H7 (cell line): ENCODE measurements around the gene LIMS2. TPM values are rescaled to one million over a fixed set of nuclear protein-coding genes. Genes with fewer than 3 reads are reported as not detected.

Experiments
- DNase-seq: peaks from one replicate; pipeline ENCODE4 v3.0.0; 2012
- H3K27me3 ChIP-seq: 2 replicates; pipeline ENCODE4 v1.6.0; 2011; ENCODE audit warnings: mild to moderate bottlenecking, low read length; ENCODE audit not compliant: control insufficient read depth, insufficient read depth
- H3K36me3 ChIP-seq: replicated peaks from 2 replicates; pipeline ENCODE4 v1.5.1; 2011; ENCODE audit warnings: low read length; ENCODE audit not compliant: control insufficient read depth, insufficient read depth
- H3K4me3 ChIP-seq: 2 replicates; pipeline ENCODE4 v1.5.1; 2011; ENCODE audit warnings: low read depth, mild to moderate bottlenecking, control low read depth, low read length, moderate library complexity; ENCODE audit not compliant: insufficient read depth
- total RNA-seq: library from RNA; depleted of rRNA; stranded (reverse); fragments of >200 nt; shearing (Covaris generic); gene quantifications from 2 replicates; pipeline ENCODE4 v1.2.3, GENCODE V29; 2014

LIMS2 gene
- total RNA-seq, 1 experiment from 2014 or later: 1.4 TPM

DNA sequence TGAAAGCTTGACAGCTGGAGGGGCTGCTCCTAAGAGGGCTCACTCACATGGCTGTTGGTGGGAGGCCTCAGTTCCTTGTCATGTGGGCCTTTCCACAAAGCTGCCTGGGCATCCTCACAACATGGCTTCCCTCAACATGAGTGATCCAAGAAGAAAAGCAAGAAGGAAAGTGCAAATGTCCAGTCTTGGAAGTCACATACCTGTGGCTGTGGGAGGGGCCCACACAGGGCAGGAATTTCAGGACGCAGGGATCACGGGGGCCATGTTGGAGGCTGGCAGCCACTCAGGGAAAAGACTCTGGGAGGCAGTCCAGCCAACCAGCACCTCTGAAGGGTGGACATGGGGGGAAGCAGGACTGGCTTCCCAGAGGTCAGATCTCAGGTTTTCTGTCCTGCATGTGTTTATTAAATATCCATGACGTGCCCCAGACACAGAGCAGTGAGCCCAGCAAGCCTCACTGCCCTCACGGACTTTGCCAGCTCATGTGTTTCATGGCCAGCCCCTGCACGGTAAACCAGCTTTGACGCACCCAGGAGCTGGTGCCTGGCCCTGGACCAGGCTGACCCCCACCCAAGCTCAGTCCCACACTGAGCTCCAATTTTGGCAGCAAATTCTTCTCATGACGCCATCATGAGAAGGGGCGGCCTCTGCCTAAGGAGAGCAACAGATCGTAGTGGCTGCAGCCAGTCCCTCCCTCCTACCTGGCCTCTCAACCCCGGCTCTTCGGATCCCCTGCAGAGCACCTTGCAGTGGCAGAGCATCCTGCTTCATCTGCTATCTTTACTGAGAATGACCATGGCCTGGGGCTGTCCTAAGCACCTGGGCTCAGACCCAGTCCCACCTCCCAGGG, 64.0 kb downstream of the LIMS2 start:
- Histone ChIP-seq H3K27me3 (no peaks in the 10 kb centered on the region), H3K36me3 (no peaks in the 10 kb centered on the region), H3K4me3 (no peak overlapping the region)
- peak; percentile 73 for DNase-seq

- peak; percentile 7 for DNase-seq
- Histone ChIP-seq H3K27me3 (no peaks in the 10 kb centered on the region), H3K4me3 (no peak overlapping the region)
These were observed 64.8 kb downstream of the LIMS2 start for GRCh38 chr2:127610561-127610960.

GRCh38 chr2:127609818-127610217, 65.5 kb downstream of the LIMS2 start:
- H3K4me3 ChIP-seq: no peak overlapping the region
- peak; percentile 24 for DNase-seq
- H3K36me3 ChIP-seq: no peaks in the 10 kb centered on the region
- H3K27me3 ChIP-seq: no peaks in the 10 kb centered on the region

More at GRCh38 chr2:127610561-127610960, 64.8 kb downstream of the LIMS2 start:
- H3K36me3 ChIP-seq: no peaks in the 10 kb centered on the region

- peak; percentile 44 for DNase-seq
- no peaks in the 10 kb centered on the region for H3K36me3 ChIP-seq
- H3K27me3 ChIP-seq: no peaks in the 10 kb centered on the region
- no peak overlapping the region for H3K4me3 ChIP-seq
These were observed 66.1 kb downstream of the LIMS2 start for GRCh38 chr2:127609031-127609751.

GRCh38 chr2:127608061-127609030, 67.0 kb downstream of the LIMS2 start:
- Histone ChIP-seq H3K27me3 (no peaks in the 10 kb centered on the region), H3K36me3 (no peaks in the 10 kb centered on the region), H3K4me3 (no peak overlapping the region)
- DNase-seq: peak; percentile 15

DNA sequence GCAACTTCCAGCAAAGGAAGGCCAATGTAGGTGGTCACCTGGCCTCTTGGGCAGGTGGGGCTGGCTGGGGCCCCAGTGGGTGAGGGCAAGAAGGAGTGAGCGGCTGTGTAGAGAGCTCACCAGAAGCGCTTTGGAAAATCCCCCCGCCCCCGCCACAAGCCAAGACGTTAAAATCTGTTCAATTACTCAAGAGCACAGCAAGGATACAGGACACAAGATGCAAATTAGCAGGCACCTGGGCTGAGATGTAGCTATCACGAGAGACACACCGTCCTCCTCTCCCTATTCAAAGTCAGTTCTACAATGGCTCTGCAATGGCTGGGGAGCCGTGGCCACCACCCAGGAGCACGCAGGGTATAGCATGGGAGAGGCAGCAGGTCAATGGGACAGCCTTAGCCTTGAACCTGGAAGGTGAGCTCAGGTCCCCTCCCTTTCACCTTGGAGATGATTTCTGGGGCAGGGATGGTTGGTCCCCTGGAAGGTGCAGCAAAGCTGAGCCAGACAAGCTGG, 67.9 kb downstream of the LIMS2 start:
- no peak overlapping the region for H3K4me3 ChIP-seq
- DNase-seq: peak; percentile 26
- H3K36me3 ChIP-seq: no peaks in the 10 kb centered on the region
- H3K27me3 ChIP-seq: no peaks in the 10 kb centered on the region

DNA sequence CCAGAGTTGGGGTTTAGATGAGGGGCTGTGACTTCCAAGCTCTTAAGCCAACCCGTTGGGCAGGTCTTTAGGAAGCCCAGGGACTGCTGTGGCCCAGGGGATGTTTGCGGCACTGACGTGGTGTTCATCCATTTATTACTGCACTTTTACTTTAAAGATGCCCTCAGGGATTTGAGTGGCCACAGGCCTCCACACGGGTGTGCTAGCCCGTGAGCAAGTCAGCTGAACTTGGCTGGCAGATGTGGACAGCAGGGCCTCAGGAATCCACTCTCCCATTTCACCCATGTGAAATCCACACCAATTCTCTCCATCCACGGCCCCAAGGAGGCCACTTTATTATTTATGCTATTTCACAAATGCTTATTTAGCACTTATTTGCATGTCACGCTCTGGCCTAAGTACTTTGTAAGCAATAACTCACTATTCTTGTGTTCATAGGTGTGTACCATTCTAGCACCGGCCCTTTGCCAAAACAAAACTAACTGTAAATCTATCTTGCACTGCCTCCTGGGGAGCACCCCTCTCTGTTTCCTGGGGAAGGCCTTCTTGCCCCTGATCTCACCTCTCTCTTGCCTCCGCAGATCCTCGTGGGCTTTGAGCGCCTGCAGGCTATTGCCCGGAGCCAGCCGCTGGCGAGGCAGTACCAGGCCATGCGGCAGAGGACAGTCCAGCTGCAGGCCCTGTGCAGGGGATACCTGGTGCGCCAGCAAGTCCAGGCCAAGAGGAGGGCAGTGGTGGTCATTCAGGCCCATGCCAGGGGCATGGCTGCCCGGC, 68.5 kb downstream of the LIMS2 start:
- H3K27me3 ChIP-seq: no peaks in the 10 kb centered on the region
- H3K36me3 ChIP-seq: no peaks in the 10 kb centered on the region
- peak; percentile 25 for DNase-seq
- H3K4me3 ChIP-seq: no peak overlapping the region

DNA sequence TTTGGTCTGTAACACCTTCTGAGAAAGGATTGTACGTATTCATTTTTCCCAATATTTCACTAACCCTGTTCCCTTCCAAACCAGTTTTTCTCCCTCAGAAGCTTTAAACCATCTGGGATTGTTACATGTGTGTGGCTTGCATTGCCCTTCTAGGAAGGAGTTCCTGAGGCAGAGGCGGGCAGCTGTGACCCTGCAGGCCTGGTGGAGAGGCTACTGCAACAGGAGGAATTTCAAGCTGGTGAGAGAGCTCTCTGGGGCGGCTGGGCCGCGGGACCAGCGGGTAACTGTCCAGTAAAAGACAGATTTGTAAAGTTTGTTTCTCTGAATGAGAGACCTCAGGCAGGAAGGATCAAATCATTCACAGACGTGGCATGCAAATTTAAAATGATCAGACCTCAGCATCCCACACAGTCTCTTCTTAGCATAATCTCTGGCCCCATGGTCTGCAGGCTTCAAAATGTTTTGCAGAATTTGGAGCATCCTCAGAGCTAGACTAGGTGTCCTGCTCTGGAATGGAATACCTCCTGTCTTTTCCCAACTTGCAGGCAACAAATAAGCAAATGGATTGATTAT, 69.6 kb downstream of the LIMS2 start:
- H3K4me3 ChIP-seq: no peak overlapping the region
- peak; percentile 17 for DNase-seq
- no peaks in the 10 kb centered on the region for H3K27me3 ChIP-seq
- no peaks in the 10 kb centered on the region for H3K36me3 ChIP-seq

DNA sequence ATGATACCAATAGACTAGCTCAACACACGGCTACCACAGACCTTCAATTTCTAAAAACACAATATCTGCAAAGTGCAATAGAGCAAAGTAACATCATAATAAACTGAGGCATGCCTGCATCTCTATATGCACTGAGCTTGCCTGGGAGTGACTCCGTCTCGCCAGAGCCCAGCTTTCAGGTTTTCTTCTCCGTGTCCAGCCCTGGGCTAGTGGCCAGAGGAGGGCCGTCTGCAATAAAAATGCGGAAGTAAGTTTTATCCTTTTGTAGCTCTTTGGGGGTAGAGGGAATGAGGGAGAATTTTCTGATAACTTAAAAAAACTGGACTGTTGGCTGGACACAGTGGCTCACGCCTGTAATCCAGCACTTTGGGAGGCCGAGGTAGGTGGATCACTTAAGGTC, 70.3 kb downstream of the LIMS2 start:
- peak; percentile 5 for DNase-seq
- H3K27me3 ChIP-seq: no peaks in the 10 kb centered on the region
- no peaks in the 10 kb centered on the region for H3K36me3 ChIP-seq
- no peak overlapping the region for H3K4me3 ChIP-seq

DNA sequence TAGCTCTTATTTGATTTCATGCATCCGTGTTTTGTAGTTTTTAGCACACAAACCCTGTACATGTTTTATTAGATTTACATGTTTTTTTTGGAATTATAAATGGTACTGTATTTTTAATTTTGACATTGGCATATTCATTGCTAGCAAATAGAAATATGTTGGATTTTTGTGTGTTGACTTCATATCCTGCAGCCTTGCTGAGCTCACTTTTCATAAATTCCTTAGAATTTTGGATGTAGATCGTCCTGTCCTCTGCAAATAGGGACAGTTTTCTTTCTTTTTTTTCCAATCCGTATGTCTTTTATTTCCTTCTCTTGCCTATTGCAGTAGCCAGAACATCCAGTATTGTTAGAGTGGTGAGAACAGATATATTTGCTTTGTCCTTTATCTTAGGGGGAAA, 76.1 kb downstream of the LIMS2 start:
- Histone ChIP-seq H3K36me3 (no peaks in the 10 kb centered on the region), H3K4me3 (no peak overlapping the region), H3K27me3 (no peaks in the 10 kb centered on the region)
- no peak for DNase-seq

GRCh38 chr2:127598711-127599110, 76.6 kb downstream of the LIMS2 start:
- no peak for DNase-seq
- Histone ChIP-seq H3K36me3 (no peaks in the 10 kb centered on the region), H3K27me3 (no peaks in the 10 kb centered on the region), H3K4me3 (no peak overlapping the region)

DNA sequence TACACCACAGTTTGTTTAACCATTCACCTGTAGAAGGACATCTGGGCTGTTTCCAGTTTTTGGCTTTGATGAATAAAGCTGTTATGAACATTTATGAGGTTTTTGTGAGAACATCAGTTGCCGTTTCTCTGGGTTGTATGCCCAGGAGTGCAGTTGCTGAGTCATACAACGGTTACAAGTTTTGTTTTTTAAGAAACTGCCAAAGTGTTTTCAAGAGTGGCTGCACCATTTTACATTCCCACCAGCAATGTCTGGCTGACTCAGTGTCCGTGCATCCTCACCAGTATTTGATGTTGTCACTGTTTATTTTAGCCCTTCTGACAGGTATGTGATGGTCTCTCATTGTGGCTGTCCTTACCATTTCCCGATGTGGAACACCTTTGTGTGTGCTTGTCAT, 77.3 kb downstream of the LIMS2 start:
- DNase-seq: peak; percentile 7
- Histone ChIP-seq H3K36me3 (no peaks in the 10 kb centered on the region), H3K4me3 (no peak overlapping the region), H3K27me3 (no peaks in the 10 kb centered on the region)
